Stimulated activated CD8-positive, alpha-beta memory T cell treated with anti-CD3 and anti-CD28 coated beads, Interleukin-7, amount 100 ng/mL, for 24 hours (primary cell): ENCODE data around the gene BORA.
"Not testable (repeated sequence)": the region's sequence is repeated elsewhere in the genome, so short reads cannot be mapped to it uniquely, and the experiment has no call there.

Experiments used
- DNase-seq: peaks from one replicate; pipeline ENCODE4 v3.0.0-alpha.2; 2020; ENCODE audit warnings: low read depth

BORA gene

DNA sequence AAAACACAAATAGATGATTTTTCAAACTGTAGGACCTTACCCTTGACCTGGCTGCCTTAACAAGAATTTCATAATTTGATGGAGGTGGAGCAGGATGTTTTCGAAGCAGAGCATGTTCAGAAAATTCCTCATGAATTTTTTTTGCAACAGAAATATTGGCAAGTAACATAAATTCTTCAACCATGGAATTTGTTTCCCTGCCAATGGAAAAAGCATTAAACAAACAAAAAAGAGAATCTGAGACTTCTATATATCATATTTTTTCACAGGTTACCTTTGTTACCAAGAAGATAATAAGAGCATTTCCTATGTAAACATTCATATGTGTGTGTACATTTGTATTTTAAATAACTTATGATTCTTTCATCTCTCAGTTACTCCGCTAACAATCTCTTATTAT, 35.7 kb downstream of the BORA start:
- DNase-seq = no peak

DNA sequence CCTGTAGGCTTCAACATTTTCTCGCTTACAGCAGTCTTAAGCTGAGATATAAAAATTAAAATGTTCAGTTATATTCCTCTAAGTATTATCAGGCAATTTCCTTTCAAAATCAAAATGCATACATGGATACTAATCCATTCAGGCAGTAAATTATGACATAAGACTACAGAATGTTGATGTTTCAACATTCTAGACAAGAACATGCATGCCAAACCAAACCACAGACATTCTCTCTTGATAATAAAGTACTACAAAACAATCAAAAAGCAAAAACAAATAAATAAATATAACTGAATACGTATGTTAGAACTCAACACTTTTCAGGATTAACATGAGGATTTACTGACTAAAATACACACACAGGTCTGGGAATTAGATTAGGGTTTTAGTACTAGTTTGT, 46.3 kb downstream of the BORA start:
- DNase-seq = no peak

DNA sequence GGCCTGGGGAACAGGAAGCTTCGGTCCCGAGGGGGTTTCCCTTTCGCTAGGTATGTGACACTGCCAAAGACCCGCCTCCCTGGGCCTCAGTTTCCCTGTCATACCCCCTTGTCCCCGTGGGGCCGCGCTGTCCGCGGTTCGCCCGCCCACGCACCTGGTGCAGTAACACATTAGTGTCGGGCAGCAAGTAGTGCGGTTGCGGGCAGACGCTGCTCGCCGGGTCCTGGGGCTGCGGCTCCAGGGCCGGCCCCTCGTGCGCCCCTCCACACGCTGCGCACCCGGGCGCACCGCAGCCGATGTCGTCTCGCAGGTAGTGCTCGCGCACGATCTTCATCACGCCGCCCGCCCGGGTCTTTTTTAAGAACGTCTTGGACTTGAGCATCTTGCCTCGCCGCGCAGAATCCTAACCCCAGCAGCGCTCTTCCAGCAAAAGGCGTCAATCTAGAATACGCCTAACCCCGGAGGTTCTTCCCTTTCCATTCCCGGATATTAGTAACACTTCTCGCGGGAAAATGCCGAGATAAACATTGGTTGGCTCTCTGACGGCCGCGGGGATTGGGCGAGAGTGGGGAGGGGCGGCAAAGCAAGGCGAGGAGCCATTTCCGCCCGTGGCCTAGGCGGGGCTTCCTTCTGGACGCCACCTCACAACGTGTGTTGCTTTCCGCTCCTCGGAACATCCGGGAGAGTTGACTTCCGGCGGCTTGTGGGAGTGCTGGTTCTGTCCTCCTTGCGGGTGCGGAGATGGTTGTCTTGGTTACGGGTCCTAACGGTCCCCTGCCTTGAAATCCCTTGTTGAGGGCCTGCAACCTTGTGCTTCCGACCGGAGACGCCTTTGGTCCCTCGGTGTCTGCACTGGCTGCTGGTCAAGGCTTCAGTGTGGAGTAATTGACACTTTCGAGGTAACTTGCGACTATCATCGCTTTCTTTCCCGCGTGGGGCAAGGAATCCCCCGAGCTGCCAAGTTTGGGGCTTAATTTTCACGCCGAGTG, 54.0 kb downstream of the BORA start, which contains the start of the genes DIS3 and PIBF1:
TSS of gene DIS3 (minus strand) at position 450 of the 989 bp plus-strand sequence. CDS start at position 382, 68 bp downstream.
TSS of gene PIBF1 (plus strand) at position 683 of the 989 bp plus-strand sequence. CDS start 1,337 bp downstream, outside the sequence.
- peak; percentile 94 for DNase-seq

DNA sequence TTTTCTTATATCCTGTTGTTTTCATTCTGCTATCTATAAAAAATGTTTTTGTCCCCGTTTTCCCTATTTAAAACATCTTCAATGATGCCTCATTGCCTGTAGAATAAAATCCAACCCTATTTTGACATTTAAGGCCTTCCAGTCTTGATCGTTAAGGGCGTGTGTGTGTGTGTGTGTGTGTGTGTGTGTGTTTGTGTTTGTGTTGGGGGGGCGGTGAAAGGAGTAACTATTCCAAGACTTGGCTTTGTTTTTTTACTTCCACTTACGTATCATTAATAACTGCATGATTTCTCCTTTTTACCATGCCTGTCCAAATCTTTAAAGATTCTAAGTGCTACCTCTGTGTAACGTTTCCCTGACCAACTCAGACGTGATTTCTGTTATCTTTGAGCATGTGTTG, 55.0 kb downstream of the BORA start:
- no peak for DNase-seq

DNA sequence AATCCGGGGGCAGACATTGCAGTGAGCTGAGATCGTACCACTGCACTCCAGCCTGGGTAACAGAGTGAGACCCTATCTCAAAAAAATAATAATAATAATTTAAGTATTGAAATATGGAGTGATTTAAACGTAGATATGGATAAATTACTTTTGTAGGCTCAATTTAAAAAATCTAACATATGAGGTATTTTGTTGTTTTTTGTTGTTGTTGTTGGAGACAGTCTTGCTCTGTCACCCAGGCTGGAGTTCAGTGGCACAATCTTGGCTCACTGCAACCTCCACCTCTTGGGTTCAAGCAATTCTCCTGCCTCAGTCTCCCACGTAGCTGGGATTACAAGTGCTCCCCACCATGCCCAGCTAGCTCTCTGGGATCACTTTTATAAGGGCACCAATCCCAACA, 57.0 kb downstream of the BORA start:
- DNase-seq = not testable (repeated sequence)

DNA sequence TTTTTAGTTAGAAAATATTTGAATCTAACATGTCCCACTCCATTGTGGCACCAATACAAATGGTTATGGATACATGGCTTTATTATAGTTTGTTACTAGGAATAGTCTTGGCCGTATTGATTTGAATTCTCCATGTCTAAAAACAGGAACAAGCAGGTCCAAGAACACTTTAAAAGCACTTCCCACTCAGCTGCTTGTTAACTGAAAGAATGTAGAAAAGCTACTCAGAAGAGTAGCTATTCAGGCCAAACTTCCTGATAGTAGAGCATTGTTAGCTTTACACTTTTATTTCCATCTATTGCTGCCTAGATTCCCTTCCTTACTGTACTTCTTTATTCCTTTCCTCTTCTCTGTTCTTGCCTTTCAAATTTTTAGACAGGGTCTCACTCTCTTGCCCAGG, 61.1 kb downstream of the BORA start:
- no peak for DNase-seq

DNA sequence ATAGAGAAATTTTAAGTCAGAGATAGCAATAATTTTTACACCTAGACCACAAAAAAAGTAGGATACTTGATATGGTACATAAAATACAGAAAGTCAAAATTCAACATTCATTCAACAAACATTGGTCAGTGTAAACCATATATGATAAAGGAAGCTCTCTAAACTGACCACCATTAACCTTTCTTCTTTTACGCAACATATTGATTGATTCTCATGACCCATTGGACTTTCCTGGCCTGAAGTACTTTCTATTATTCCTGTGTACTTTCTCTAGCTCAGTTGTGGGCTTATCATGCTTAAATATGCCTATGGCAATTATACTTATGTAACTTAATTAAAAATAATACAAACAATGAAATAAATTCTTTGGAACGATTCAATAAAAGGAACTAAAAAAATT, 64.9 kb downstream of the BORA start:
- DNase-seq = no peak

DNA sequence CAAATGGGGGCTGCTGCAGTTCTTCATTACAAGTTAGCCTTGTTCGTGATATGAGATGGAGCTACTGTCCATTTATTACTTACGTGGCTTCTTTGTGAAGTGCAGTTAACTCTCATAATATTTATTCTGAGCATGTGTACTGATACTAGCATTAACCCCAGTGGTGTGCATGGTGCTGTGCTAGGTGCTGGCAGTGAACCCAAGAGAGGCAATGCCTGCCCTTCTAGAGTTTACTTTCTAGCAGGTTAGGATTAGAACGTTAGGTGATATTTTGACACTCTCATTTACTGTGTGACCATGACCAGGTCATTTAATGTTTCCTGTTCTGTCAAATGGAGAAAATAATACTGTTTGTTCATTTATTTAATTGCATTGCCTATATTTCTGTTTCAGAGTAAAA, 71.1 kb downstream of the BORA start:
- no peak for DNase-seq

DNA sequence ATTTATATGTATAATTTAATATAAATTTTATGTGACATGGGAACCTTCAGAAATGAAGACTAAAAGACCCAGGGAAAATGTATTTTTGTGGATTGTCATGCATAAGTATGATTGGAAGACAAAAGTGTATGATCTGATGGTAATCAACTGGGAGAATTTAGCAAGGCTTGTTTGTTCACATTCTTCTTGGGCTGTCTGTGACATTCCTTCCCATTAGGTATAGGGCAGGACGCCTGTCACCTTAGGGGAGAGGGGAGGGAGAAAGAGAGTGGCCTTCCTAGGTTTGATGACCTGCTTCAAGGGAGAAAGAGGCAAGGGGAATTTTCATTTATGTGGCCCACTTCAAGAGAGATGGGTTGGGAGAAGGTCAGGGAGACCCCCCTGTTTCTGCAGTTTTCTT, 76.6 kb downstream of the BORA start:
- DNase-seq = no peak
